Measurements from ENCODE around the gene NFE2L2.
"Not testable (repeated sequence)": the region's sequence is repeated elsewhere in the genome, so short reads cannot be mapped to it uniquely, and the experiment has no call there.

NFE2L2 gene

GRCh38 chr2:177187631-177188312 lies 76.8 kb downstream of the NFE2L2 start:
- DNase-seq: no peak

GRCh38 chr2:177186038-177186437 lies 78.5 kb downstream of the NFE2L2 start:
- DNase-seq: not testable (repeated sequence)

GRCh38 chr2:177184606-177185005 lies 79.9 kb downstream of the NFE2L2 start:
- DNase-seq: no peak

GRCh38 chr2:177183860-177184259 lies 80.7 kb downstream of the NFE2L2 start:
- DNase-seq: no peak
